ENCODE results near the gene IKBIP. TPM values are rescaled to one million over a fixed set of nuclear protein-coding genes. Genes with fewer than 3 reads are reported as not detected.

IKBIP gene
- total and polyA plus RNA-seq, 9 of the 15 experiments (the other 6 are each of a cell fraction or from before 2014, with no cell fraction given) = 3.3 to 19.5 (median 14.9) TPM

GRCh38 chr12:98591209-98591608 lies 53.4 kb downstream of the IKBIP start (continued):
- TF ChIP-seq ZBTB40 (IDR thresholded peaks at IDR 0.05) = no peak
- TF ChIP-seq ZBTB40 (CRISPR knock-in tag; IDR thresholded peaks at IDR 0.05) = no peak

All from K562 (cell line).